KOPT-K1 (cell line): ENCODE results near the gene HTR4.
"Not testable (repeated sequence)": the region's sequence is repeated elsewhere in the genome, so short reads cannot be mapped to it uniquely, and the experiment has no call there.

Experiments
- H3K27ac ChIP-seq: fragments of 200-600 bp; sonication (generic); 2 replicates; pipeline ENCODE4 v1.5.1; 2016; ENCODE audit warnings: antibody characterized with exemption, mild to moderate bottlenecking, low read depth, low read length; ENCODE audit not compliant: poor library complexity, severe bottlenecking
- H3K36me3 ChIP-seq: fragments of 200-600 bp; sonication (generic); 2 replicates; pipeline ENCODE4 v1.5.1; 2017; ENCODE audit warnings: antibody characterized with exemption, mild to moderate bottlenecking, low read length, moderate library complexity; ENCODE audit not compliant: insufficient read depth
- H3K9me3 ChIP-seq: fragments of 200-600 bp; sonication (generic); 2 replicates; pipeline ENCODE4 v1.5.1; 2017; ENCODE audit warnings: antibody characterized with exemption, low read length, mild to moderate bottlenecking; ENCODE audit not compliant: insufficient read depth, poor library complexity, severe bottlenecking

The HTR4 gene

GRCh38 chr5:148468746-148469145, 185.6 kb downstream of the HTR4 start:
- not testable (repeated sequence) for H3K36me3 ChIP-seq, H3K9me3 ChIP-seq, H3K27ac ChIP-seq

DNA sequence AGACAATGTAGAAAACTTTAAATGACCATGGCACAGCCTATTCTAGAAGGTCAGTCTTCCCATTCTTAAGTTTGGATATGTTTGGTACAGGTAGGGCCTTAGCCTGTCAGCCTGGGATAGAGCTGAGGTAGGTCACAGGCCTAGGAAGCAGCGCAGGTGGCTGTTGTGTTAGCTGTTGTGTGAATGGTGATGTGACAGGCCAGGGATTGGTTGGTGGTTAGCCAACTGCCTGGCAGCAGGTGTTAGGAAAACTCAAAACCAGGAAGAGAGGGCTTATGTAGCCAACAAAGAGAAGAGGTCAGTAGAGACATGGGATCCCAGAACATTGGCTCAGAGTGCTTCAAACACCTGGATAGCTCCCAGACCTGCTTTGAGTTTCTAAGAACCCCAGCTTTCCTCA, 186.4 kb downstream of the HTR4 start:
- Histone ChIP-seq H3K9me3 (no peaks in the 10 kb centered on the region), H3K36me3 (no peaks in the 10 kb centered on the region), H3K27ac (no peak overlapping the region)

- no peak overlapping the region for H3K27ac ChIP-seq
- no peaks in the 10 kb centered on the region for H3K36me3 ChIP-seq
These were observed 188.1 kb downstream of the HTR4 start for GRCh38 chr5:148466236-148466580.

GRCh38 chr5:148465381-148466235, 188.7 kb downstream of the HTR4 start:
- Histone ChIP-seq H3K9me3 (no peaks in the 10 kb centered on the region), H3K27ac (no peak overlapping the region), H3K36me3 (no peaks in the 10 kb centered on the region)

More at GRCh38 chr5:148466236-148466580, 188.1 kb downstream of the HTR4 start:
- no peaks in the 10 kb centered on the region for H3K9me3 ChIP-seq

GRCh38 chr5:148459669-148460068, 194.7 kb downstream of the HTR4 start:
- no peaks in the 10 kb centered on the region for H3K36me3 ChIP-seq
- H3K27ac ChIP-seq, result no peak overlapping the region
- no peaks in the 10 kb centered on the region for H3K9me3 ChIP-seq

DNA sequence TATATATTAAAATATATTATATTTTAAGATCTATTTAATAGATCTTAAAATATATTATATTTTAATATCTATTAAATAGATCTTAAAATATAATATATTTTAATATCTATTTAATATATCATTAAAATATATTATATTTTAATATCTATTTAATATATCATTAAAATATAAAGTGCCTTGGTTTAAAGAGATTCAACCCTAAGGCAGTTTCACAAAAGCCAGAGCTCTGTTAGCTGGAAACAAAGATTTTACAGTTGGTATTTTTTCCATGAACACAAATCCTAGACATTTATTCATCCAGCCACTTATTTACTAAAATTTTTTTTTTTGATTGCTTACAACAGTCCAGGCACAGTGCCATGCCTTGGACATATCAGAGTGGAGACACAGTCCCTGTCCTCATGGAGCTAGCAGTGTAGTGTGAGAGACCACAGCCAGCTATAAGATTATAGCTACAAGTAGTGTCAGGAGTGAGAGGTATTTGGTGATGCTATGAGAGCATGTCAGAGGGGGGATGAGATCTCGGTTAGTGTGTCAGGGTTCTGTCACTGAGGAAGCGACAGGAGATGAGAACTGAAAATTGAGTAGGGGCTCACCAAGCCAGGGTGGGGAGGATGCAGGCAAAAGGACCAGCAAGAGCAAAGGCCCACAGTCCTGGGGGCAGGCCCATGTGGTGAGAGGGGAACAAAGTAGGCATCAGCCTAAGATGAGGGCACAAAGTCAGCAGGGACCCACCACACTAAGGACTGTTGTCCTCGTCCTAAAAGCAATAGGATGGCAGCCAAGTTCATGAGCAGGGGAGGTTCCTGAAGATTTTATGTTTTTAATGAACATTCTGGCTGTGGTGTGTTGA, 196.1 kb downstream of the HTR4 start:
- Histone ChIP-seq H3K36me3 (no peaks in the 10 kb centered on the region), H3K9me3 (no peaks in the 10 kb centered on the region), H3K27ac (no peak overlapping the region)

GRCh38 chr5:148457183-148457620, 197.1 kb downstream of the HTR4 start:
- H3K36me3 ChIP-seq, result no peaks in the 10 kb centered on the region
- no peaks in the 10 kb centered on the region for H3K9me3 ChIP-seq

GRCh38 chr5:148455185-148455584, 199.1 kb downstream of the HTR4 start:
- Histone ChIP-seq H3K9me3 (no peaks in the 10 kb centered on the region), H3K36me3 (no peaks in the 10 kb centered on the region), H3K27ac (no peak overlapping the region)

More at GRCh38 chr5:148457183-148457620, 197.1 kb downstream of the HTR4 start:
- no peak overlapping the region for H3K27ac ChIP-seq

DNA sequence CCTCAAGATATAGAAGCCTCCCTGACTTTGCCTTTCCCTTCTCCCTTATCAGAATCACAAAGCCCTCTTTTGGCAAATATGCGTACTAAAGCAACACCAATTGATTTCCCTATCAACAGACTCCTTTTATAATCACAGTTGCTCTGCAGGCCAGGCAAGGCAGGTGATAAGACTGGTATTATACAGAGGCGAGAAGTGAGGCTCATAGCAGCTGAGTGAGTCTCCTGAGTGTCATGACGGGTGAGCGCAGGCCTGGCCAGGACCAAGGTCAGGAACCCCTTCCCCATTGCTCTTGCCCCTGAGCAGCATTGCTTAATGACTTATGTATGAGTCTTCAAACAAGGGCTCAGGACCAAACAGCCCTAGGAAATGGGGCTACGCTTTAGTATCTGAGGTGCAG, 199.8 kb downstream of the HTR4 start:
- no peaks in the 10 kb centered on the region for H3K36me3 ChIP-seq
- no peaks in the 10 kb centered on the region for H3K9me3 ChIP-seq
- H3K27ac ChIP-seq, result no peak overlapping the region

- Histone ChIP-seq H3K36me3 (no peaks in the 10 kb centered on the region), H3K27ac (no peak overlapping the region), H3K9me3 (no peaks in the 10 kb centered on the region)
These were observed 201.7 kb downstream of the HTR4 start for GRCh38 chr5:148452499-148453193.

DNA sequence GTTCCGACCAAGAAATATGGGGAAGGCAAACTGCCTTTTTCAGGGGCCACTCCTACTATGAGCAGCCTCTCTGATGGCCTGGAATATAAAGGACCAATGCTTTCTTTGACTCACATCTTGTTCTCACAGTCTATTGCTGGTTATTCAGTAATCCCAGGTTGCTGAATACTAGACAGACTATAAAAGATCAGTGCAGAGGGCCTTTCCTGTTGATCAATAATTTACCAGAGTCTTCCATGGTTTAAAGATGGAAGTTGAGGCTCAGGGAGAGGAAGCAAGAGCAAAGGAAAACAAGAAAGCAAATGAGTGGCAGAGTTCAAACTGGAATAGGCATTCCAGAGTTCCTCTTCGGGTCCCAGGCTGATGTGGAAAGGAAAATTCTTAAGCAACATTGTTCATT, 207.7 kb downstream of the HTR4 start:
- Histone ChIP-seq H3K36me3 (peaks cover 30% of the 10 kb centered on the region), H3K27ac (no peak overlapping the region), H3K9me3 (no peaks in the 10 kb centered on the region)

- Histone ChIP-seq H3K36me3 (peaks cover 38% of the 10 kb centered on the region), H3K27ac (no peak overlapping the region), H3K9me3 (no peaks in the 10 kb centered on the region)
These were observed 208.7 kb downstream of the HTR4 start for GRCh38 chr5:148445578-148445977.

DNA sequence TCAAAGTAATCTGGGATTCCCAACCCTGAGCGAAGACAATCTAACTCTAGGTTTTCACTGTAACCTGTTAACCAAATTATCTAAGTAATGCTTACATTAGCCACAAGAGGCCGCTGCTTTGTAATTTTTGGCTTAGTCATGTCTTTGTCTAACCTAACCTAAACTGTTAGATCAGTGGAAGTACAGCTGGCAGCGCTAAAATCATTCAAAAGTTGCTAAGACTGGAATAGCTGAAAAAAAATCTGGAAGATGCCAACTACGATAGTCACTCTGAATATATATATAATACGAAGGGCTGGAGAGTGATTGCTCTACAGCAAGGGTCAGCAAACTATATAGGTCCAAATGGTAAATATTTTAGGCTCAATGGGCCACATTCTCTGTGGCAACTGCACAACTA, 210.3 kb downstream of the HTR4 start:
- Histone ChIP-seq H3K27ac (no peak overlapping the region), H3K9me3 (no peaks in the 10 kb centered on the region), H3K36me3 (peaks cover 54% of the 10 kb centered on the region)

DNA sequence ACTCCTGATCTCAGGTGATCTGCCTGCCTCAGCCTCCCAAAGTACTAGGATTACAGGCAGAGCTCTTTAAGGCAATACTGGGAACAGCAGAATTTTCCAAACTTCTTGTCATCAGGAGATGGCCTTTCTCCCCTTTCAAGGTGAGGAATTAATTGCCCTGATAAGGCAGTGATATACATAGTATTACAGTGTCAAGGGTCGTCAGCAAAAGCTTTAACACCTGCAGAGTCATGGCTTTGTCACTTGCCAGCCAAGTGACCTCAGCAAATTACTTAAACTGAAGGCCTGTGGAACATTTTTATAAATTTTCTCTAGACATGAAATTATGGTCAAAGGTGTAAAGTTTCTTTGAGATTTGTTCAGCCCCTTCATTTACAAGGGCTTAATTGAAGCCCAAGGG, 211.1 kb downstream of the HTR4 start:
- H3K36me3 ChIP-seq, result peaks cover 61% of the 10 kb centered on the region

DNA sequence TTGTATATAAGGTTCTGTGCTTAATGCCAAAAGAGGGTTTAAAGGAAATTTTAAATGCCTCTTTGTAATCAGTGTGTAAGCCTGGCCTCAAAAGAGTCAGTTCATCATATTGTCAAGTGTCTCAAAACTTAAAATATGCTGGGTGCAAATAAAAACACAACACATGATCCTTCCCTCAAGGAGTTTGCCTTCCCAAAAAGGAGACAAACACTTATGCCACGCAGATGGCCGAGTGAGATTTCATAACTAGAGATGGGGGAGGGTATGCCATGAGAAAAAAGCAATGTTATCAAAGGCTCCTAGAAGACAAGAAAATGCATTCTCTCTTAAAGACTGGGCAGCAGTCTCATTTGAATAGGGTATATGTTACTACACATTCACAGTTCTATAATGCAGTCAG, 215.4 kb downstream of the HTR4 start:
- H3K27ac ChIP-seq, result no peak overlapping the region
- H3K9me3 ChIP-seq, result no peaks in the 10 kb centered on the region
- peaks cover 90% of the 10 kb centered on the region for H3K36me3 ChIP-seq

More for the DNA sequence above, 211.1 kb downstream of the HTR4 start:
- Histone ChIP-seq H3K9me3 (no peaks in the 10 kb centered on the region), H3K27ac (no peak overlapping the region)
